GM12801 (cell line): ENCODE data around the gene PRR13.

Source experiments
- CTCF ChIP-seq: IDR thresholded peaks from one replicate; pipeline ENCODE4 v1.5.1; 2011; ENCODE audit warnings: control low read depth; ENCODE audit not compliant: insufficient read length; ENCODE audit errors: extremely low read depth

Gene PRR13

GRCh38 chr12:53492830-53493609 lies 51.5 kb downstream of the PRR13 start:
- no peak for TF ChIP-seq CTCF

- no peak for TF ChIP-seq CTCF
Measured at GRCh38 chr12:53493610-53494391, 52.3 kb downstream of the PRR13 start.
